ENCODE measurements around the gene EXOC3L1. TPM values are rescaled to one million over a fixed set of nuclear protein-coding genes. Genes with fewer than 3 reads are reported as not detected.

EXOC3L1 gene
- total and polyA plus RNA-seq, 2 of the 13 experiments (the other 11 are each of a cell fraction or from before 2014, with no cell fraction given), result 0.12 TPM; not detected in 1

DNA sequence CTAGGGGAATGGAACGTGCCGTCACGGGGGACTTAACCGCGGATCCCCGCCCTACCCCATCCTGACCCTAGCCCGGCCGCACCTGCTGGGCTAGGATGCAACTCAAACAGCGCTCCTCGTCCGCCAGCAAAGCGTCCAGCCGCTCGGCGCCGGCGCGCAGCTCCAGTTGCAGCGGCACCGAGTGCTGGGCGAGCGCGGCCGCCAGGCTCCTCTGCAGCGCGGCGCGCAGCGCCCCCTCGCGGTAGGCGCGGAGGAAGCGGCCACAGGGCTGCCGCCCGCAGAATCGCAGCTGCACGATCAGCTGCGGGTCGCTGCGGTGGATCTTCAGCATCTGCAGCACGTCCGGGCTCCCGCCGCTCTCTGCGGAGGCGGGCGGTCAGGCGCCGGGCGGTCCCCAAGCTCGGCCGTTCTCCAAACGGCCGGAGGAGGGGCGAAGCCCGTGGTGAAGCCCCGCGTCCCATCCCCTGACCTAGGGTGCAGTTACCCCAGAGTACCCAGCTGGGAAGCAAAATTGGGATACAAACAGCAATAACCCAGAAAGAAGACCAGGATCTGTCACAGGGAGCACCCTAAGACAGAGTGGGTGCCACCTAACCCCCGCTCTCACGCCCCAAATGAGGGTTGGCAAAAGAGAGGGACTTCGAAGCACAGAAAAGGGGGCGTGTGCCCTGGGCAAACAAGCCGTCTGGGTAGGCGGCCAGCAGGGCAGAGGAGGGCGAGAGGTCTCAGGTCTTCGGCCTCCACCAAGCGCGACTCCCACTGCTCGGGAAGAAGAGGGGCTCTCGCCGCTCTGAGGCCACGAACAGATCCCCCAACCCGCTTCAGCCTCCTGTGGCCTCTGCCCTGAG lies 34.4 kb downstream of the EXOC3L1 start (continued):
- TF ChIP-seq NCOA2 (CRISPR knock-in tag; IDR thresholded peaks at IDR 0.05), result no peak
- no peak for TF ChIP-seq ZKSCAN5 (CRISPR knock-in tag; IDR thresholded peaks at IDR 0.05)
- TF ChIP-seq IKZF1 (IDR thresholded peaks at IDR 0.05), result no peak
- TF ChIP-seq KLF12 (CRISPR knock-in tag; IDR thresholded peaks at IDR 0.05; ENCODE audit: borderline replicate concordance), result 0 out of 2 replicates have a peak, but pooled peaks have one; percentile 70
- peak; percentile 80; the same call in 1 of the 2 replicates for TF ChIP-seq KDM5B (CRISPR knock-in tag; IDR thresholded peaks at IDR 0.05; ENCODE audit: borderline replicate concordance)
- TF ChIP-seq ARNT (IDR thresholded peaks at IDR 0.05), result no peak
- no peak for TF ChIP-seq ZNF703 (CRISPR knock-in tag; IDR thresholded peaks at IDR 0.05; ENCODE audit: borderline replicate concordance)
- TF ChIP-seq KLF13 (CRISPR knock-in tag; IDR thresholded peaks at IDR 0.05), result peak; percentile 44; the same call in 1 of the 2 replicates
- no peak for TF ChIP-seq NCOA1 (CRISPR knock-in tag; IDR thresholded peaks at IDR 0.05)
- TF ChIP-seq TP53 (CRISPR knock-in tag; conservative IDR thresholded peaks at IDR 0.05), result no peak
- TF ChIP-seq JUND (CRISPR knock-in tag; IDR thresholded peaks at IDR 0.05), result no peak
- TF ChIP-seq SRY (CRISPR knock-in tag; IDR thresholded peaks at IDR 0.05), result no peak
- no peak for TF ChIP-seq GATA4 (IDR thresholded peaks at IDR 0.05; ENCODE audit: borderline replicate concordance, low read depth)
- TF ChIP-seq TEAD2 (CRISPR knock-in tag; IDR thresholded peaks at IDR 0.05), result no peak
- TF ChIP-seq NFE2 (CRISPR knock-in tag; IDR thresholded peaks at IDR 0.05), result no peak
- no peak for TF ChIP-seq ZSCAN25 (CRISPR knock-in tag; IDR thresholded peaks at IDR 0.05)
- TF ChIP-seq ZNF674 (CRISPR knock-in tag; IDR thresholded peaks at IDR 0.05; ENCODE audit: low read depth), result no peak; the same call in 1 of the 2 replicates
- TF ChIP-seq ZNF143 (CRISPR knock-in tag; IDR thresholded peaks at IDR 0.05), result no peak
- TF ChIP-seq ZNF460 (CRISPR knock-in tag; IDR thresholded peaks at IDR 0.05; ENCODE audit: borderline replicate concordance), result no peak
- peak; percentile 97 for TF ChIP-seq DNMT1 (CRISPR knock-in tag; IDR thresholded peaks at IDR 0.05)
- TF ChIP-seq ZBTB1 (CRISPR knock-in tag; IDR thresholded peaks at IDR 0.05; ENCODE audit: borderline replicate concordance), result no peak
- peak; percentile 62; the same call in 1 of the 3 replicates for TF ChIP-seq MXI1 (IDR thresholded peaks at IDR 0.05; ENCODE audit: borderline replicate concordance, low read depth, low read length)
- TF ChIP-seq, protein P1, sequence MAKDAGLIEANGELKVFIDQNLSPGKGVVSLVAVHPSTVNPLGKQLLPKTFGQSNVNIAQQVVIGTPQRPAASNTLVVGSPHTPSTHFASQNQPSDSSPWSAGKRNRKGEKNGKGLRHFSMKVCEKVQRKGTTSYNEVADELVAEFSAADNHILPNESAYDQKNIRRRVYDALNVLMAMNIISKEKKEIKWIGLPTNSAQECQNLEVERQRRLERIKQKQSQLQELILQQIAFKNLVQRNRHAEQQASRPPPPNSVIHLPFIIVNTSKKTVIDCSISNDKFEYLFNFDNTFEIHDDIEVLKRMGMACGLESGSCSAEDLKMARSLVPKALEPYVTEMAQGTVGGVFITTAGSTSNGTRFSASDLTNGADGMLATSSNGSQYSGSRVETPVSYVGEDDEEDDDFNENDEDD (CRISPR knock-in tag; IDR thresholded peaks at IDR 0.05; ENCODE audit: borderline replicate concordance), result peak; percentile 32; the same call in 1 of the 2 replicates
- TF ChIP-seq TAF1 (CRISPR knock-in tag; IDR thresholded peaks at IDR 0.05), result no peak
- TF ChIP-seq ZNF160 (CRISPR knock-in tag; IDR thresholded peaks at IDR 0.05), result peak; percentile 47; the same call in 1 of the 2 replicates
- no peak for TF ChIP-seq HES4 (CRISPR knock-in tag; IDR thresholded peaks at IDR 0.05; ENCODE audit: borderline replicate concordance)
- TF ChIP-seq SP1 (IDR thresholded peaks at IDR 0.05), result no peak
- TF ChIP-seq SP1 (CRISPR knock-in tag; IDR thresholded peaks at IDR 0.05), result no peak
- no peak for TF ChIP-seq PLRG1 (conservative IDR thresholded peaks at IDR 0.05)
- TF ChIP-seq, protein P2, sequence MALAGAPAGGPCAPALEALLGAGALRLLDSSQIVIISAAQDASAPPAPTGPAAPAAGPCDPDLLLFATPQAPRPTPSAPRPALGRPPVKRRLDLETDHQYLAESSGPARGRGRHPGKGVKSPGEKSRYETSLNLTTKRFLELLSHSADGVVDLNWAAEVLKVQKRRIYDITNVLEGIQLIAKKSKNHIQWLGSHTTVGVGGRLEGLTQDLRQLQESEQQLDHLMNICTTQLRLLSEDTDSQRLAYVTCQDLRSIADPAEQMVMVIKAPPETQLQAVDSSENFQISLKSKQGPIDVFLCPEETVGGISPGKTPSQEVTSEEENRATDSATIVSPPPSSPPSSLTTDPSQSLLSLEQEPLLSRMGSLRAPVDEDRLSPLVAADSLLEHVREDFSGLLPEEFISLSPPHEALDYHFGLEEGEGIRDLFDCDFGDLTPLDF (CRISPR knock-in tag; IDR thresholded peaks at IDR 0.05), result no peak
- no peak for TF ChIP-seq CHCHD3 (CRISPR knock-in tag; IDR thresholded peaks at IDR 0.05)
- TF ChIP-seq MAZ (IDR thresholded peaks at IDR 0.05; ENCODE audit: borderline replicate concordance, low read depth, low read length), result peak; percentile 46; the same call in 1 of the 2 replicates
- TF ChIP-seq MAZ (CRISPR knock-in tag; IDR thresholded peaks at IDR 0.05; ENCODE audit: low read depth), result peak; percentile 69

All from HepG2 (cell line).